OCI-LY3 (cell line): Measurements from ENCODE around the gene TLR6.

ENCODE experiments used
- EZH2phosphoT487 ChIP-seq: fragments of 200-600 bp; shearing (Covaris generic); IDR thresholded peaks from 2 replicates; pipeline ENCODE4 v1.6.1; 2018; ENCODE audit warnings: antibody characterized with exemption, mixed run types, low read depth
- TF ChIP-seq, protein P1 (sequence below): fragments of 200-600, 300-600 bp; sonication (generic); IDR thresholded peaks from 2 replicates; pipeline ENCODE4 v1.5.1; 2014; ENCODE audit warnings: antibody characterized with exemption, low read length, low read depth

DNA sequence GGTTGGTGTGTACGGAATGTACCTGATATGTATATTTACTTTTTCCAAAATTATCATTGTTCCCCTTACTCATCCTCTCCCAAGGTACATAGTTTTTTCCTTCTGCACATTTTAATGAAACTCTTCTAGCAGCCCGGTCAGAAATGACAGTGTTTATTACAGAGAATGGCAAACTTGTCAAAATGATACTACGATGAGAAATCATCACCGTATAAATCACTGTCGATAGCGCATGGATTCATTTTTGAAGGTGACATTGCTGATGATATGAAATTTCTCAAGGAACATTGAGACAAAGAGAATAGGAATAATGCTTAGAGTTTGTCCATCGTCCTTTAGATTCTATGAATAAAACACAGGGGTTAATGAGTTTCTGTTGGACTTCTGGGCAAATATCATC lies 41.6 kb upstream of the TLR6 start:
- TF ChIP-seq, protein P1, sequence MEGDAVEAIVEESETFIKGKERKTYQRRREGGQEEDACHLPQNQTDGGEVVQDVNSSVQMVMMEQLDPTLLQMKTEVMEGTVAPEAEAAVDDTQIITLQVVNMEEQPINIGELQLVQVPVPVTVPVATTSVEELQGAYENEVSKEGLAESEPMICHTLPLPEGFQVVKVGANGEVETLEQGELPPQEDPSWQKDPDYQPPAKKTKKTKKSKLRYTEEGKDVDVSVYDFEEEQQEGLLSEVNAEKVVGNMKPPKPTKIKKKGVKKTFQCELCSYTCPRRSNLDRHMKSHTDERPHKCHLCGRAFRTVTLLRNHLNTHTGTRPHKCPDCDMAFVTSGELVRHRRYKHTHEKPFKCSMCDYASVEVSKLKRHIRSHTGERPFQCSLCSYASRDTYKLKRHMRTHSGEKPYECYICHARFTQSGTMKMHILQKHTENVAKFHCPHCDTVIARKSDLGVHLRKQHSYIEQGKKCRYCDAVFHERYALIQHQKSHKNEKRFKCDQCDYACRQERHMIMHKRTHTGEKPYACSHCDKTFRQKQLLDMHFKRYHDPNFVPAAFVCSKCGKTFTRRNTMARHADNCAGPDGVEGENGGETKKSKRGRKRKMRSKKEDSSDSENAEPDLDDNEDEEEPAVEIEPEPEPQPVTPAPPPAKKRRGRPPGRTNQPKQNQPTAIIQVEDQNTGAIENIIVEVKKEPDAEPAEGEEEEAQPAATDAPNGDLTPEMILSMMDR, result no peak
- TF ChIP-seq EZH2phosphoT487, result no peak
